Measurements from ENCODE around the gene TBX2. TPM values are rescaled to one million over a fixed set of nuclear protein-coding genes. Genes with fewer than 3 reads are reported as not detected.

Gene TBX2
- total RNA-seq, 1 experiment from 2014 or later = 9.9 TPM

DNA sequence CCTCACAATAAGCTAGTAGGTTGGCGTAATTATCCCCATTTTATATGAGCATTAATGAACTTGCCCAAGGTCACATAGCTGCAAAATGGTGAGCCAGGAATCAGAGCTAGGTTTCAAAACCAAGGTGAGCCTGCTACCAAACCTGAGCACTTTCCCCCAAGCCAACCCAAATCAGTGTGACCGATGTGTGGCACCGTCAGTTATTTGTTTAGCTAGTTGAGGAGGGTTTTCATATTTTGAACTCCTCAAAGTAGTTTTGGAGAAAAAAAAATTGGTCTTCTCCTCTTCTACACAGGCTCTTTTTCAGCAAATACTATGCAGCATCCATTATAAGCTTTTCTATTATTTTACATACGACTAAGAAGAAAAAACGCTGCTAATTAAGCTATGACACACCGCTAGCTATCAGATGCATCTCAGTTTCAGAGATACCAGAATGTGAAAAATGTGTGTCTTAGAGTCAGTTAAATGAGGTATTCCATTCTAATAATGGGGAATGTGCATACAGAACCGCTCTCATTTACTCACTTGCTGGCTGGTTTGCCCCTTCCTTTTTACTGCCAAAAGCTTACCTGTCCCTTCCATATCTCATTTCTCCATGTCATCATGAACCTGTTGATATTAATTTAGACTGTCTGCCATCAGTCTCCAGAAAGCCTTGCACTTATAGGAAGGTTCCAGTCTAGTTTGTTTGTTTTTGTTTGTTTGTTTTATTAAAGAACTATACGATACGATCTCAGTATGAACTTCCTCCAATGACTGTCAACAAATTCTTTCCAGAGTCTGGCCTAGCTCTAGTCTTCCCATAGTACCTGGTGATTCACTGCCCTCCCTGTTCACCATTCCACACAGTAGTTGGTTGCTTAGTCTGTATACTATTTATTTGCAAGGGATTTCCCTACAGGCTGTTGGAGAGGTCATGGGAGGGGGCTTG, 50.3 kb downstream of the TBX2 start:
- DNase-seq (ENCODE audit: extremely low read depth, low read depth) = no peak

DNA sequence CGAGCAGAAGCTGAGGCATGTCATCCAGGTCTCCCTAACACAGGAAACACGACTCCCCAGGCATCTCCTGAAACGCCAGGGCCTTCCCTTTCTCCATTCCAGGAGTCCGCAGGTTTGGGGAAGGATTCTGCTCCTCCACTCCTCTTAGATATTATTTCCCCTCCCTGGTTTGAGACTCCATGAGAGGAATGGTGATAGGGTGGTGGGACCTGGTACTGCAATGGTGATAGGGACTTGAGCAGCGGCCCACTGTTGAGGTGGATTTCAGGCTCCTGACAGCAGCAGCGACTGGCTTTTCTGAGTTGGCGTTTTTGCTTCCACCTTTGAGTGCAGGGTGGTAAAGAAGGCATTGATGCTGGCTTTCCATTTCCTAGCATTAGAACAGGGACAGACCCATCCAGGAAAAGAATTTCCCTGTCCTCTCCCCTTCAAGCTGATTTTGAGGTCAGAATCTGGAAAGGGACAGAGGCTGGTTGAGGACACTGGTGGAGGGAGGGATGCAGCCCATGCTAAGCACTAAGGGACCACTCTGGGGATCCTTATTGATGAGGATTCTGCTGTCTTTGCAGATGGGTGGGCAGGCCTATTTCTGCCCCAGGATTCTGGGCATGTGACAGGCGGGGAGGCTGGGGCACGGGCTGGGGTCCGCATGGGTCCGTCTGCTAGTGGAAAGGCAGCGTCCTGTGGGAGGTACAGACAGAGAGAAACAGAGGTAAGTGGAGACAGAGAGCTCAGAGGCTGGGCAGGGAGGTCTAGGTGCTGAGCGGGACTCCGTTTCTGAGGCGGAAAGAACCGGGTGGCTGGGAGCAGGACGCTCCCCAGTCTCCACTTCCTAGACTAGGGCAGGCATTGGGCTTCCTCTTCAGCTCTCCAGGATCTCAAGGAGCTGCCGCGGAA, 51.2 kb downstream of the TBX2 start:
- DNase-seq (ENCODE audit: extremely low read depth, low read depth) = no peak

GRCh38 chr17:61451538-61452300, 52.1 kb downstream of the TBX2 start:
- no peak for DNase-seq (ENCODE audit: extremely low read depth, low read depth)

GRCh38 chr17:61452301-61453290, 53.0 kb downstream of the TBX2 start, which contains the start of gene TBX4:
Gene TBX4 (plus strand): TSS chr17:61452422. CDS start chr17:61456491, 4,069 bp downstream.
- DNase-seq (ENCODE audit: extremely low read depth, low read depth) = no peak

GRCh38 chr17:61453566-61454380, 54.1 kb downstream of the TBX2 start:
- no peak for DNase-seq (ENCODE audit: extremely low read depth, low read depth)

DNA sequence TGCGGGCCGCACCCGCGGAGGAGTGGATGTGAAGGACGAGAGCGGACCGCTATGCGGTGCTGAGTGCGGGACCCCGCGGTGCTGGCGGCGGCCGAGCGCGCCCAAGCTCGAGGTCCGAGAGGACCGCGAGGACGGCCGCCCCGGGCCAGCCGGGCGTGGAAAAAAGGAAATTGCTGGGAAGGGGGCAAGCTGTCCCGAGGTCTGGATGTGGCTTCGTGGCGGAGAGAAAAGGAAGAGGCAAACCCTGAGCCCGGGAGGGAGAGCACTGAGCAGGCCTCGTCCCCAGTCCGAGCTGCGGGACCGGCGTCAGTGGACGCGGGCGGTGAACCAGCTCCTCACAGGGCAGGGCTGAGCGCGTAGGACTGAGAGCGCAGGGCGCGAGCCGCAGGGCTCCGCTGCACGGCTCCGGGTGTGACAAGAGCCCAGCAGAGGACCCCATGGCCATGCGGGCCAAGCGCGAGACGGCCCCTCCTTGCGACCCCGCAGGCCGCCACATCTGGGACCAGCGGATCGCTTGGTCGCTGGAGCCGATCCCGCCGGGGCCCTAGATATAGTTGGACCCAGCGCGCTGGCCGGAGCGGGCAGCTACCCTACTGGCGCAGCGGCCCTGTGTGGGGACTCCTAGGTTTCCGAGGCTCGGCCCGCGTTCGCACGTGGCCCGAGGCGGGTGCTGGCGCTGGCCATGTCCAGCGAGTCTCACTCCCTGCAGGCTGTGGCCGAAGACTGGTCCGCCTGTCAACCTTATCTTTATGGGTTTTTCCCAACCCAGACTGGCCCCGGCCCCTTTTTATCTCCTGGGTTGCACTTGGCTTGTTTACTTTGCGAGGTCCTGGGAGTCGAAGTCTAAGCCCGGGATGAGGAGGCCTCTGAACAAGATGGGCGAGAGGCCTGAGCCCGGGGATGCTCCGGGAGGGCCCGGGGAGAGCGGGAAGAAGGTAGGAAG, 55.0 kb downstream of the TBX2 start:
- DNase-seq (ENCODE audit: extremely low read depth, low read depth) = no peak

DNA sequence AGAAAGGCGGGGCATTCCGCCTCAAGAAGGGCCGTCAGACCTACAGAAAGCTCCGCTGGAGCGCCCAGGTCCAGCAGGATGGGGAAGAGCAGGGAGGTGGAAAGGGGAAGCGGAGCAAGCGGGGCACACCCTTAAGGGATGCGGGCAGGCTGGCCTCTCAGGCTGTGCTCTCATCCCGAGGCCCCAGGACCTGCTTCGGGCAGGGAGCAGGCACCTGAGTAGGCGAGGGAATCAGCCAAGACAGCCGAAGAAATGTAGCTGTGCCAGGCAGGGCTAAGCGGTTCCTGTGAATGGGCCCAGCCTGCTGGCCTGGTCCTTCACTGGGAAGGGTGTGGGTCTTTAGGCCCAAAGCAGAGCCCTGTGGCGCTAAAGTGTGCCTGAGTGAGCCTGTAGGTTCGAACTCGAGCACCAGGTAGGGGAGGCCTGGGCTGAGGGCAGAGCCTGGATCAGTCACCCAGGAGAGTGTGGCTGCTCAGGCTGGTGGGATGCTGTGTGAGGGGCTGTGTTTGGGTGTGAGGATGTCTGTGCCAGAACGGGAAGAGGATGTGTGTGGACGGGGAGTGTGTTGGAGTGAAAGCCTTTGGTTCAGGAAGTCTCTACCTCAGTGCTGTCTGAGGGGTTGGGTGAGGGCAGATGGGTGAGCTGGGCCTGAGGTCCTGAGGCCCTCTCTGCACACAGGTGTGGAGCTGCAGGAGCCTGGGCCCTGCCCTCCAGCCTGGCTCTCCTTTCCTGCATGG, 55.8 kb downstream of the TBX2 start:
- no peak for DNase-seq (ENCODE audit: extremely low read depth, low read depth)

DNA sequence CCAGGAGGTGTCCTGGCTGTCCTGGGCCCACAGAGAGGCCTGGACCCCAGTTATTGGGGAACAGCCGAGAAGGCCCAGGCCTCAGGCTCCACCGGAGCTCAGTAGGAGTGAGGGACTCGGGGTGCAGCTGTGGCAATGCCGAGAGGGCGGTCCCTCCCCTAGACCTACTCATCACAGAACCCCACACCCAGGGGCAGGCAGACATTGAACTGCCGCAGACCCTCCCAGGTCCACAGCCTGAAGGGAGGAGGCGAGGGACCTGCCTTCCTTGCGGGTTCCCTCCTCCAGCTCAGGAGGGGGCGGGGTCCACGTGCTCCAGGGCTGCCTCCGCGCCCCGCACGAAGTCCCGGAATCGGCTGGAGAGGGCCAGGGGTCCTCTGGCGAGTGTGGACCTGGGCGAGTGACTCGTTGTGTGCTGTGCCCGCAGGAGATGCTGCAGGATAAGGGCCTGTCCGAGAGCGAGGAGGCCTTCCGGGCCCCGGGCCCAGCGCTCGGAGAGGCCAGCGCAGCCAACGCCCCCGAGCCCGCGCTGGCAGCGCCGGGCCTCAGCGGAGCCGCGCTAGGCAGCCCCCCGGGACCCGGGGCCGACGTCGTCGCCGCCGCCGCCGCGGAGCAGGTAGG, 56.5 kb downstream of the TBX2 start:
- no peak for DNase-seq (ENCODE audit: extremely low read depth, low read depth)

DNA sequence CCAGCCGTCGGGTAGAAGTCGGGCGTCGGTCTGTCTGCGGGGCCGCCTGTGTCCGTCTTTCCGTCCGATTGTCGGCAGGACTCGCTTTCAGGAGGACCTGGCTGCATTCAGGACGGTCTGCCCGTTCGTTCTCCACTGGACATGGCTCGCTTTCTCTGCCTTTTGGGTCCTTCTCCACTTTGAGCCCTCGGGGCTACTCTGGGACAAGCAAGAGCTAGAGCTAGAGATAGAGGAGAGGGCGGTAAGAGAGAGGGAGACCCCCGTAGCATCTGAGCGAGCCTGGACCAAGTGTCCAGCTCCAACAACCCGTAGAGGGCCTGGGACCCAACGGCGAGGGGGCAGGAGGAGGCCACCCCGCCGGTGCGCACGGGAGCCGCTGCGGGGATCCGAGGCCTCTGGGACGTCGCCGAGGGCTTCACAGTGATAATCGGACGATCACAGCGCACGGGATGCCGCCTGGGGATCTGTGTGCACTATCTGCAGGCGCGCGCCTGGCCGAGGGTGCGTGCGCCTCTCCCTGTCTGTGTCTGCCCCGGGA, 57.1 kb downstream of the TBX2 start:
- DNase-seq (ENCODE audit: extremely low read depth, low read depth) = no peak

- DNase-seq (ENCODE audit: extremely low read depth, low read depth) = no peak
These were observed 57.8 kb downstream of the TBX2 start for GRCh38 chr17:61457226-61457983.

DNA sequence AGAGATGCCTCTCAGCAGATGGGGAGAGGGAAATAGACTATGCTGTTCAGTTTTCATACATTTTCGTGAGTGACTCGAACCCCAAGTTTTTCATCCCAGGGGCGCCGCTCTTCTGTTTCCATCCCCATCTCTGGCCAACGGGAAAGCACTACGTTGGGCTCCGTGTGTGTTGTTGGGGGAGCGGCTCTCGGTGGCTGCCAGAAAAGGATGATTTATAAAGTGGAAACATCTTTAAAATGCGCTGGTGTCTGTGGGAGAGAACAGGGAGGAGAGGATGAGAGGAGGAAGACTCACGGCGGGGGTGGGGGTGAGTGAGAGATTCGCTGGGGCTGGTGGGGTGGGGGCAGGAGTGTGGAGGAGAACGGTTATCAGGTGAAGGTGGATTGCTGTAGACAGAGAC, 58.4 kb downstream of the TBX2 start:
- DNase-seq (ENCODE audit: extremely low read depth, low read depth) = no peak

DNA sequence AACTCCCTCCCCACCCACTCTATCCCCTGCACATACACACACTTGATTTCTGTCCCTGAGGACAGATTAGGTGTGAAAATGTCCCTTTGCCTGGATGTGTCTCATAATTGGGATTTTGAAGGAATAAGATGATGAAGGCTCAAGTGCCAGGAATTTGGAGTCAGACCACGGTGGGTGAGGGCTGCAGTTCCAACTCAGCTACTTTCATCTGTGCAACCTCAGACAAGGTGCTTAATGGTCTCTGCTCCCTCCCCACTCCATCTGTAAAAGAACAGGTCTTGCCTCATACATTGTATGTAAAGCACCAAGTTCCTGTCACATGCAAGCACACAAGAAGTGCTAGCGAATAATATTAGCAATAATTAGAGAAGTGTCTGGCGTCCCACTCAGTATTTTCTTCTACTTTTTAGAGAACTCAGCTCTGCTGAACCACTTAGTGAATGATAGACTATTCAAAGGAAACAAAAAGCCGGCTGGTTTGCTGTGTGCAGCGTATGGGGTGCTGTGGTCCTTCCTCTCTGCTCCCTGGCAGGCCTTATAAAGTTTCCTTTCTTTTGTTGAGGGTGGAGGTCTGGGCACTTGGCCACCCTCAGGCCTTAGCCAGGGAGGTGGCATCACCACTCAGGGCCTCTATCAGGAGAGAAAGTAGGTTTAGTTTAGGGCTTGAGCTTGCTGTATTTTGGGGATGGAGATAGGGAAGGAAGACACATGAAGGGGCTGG, 58.9 kb downstream of the TBX2 start:
- DNase-seq (ENCODE audit: extremely low read depth, low read depth) = no peak
